Left colon (tissue), 2 donors: ENCODE data around the gene TRNP1. TPM values are rescaled to one million over a fixed set of nuclear protein-coding genes. Genes with fewer than 3 reads are reported as not detected.

Experiments used
- ATAC-seq: fragments of 200-7000 bp; cut with Tn5 transposase; one replicate; pipeline ENCODE4 v1.9.1; 2020; ENCODE audit warnings: mild to moderate bottlenecking, moderate library complexity
- DNase-seq, 2 donors: peaks; one replicate each; pipeline ENCODE4 v3.0.0-alpha.2; 2020
- intact Hi-C, 2 donors: fragments of 100-400 bp; cut with DNase I in 1 of 2; cut with micrococcal nuclease in 1 of 2; formaldehyde crosslinking; loops; one replicate each; pipeline versions ENCODE4 v1.11.2 to v1.14.0; 2022; cut with DNase I, micrococcal nuclease
- total RNA-seq, 2 donors: library from RNA; stranded (reverse); fragmentation: NEBNext Ultra II Directional; extraction: Animal tissue kit (Norgen Biotek cat#: 25700); gene quantifications; one replicate each; pipeline ENCODE4 v1.2.1, GENCODE V29; 2021
- donor health status: DM: no; HTN: no; CAD: no.
- donor health status: DM: yes; HTN: yes; CAD: no.

TRNP1 gene
- total RNA-seq, 2 donors from 2014 or later: 1.3 to 3.0 TPM

DNA sequence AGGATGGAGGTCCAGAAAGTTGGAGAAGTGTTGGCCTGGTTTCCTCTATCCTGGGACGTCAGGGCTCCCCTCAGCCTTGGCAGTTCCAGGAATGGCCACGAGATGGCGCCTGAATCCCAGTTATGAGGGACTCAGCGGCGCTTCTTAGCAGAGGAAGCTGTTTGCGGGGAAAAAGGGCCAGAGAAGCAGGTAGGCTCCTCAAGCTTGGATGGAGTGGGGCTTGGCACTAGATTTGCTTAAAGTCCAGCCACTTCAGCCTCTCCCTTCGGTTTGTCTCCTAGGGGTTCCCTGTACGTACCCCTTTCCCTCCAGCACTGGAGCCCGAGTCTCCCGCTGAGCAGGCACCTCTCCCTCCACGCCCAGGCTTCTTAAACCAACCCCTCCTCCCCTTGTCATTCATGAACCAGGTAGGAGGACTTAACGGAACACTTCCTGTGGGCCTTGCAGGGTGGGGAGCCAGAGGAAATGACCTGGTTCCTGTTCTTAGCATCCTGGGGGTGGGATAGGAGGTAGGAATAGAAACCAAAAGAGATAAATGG is 51.2 kb downstream of the TRNP1 start:
- DNase-seq (peak; percentile 78 to 92), ATAC-seq (peak; percentile 94)
- intact Hi-C loops: loop anchor here in 1 of 2 donors (2.0 kb wide), 1 partner anchor 52 kb away; no protein-coding TSS in a partner anchor

DNA sequence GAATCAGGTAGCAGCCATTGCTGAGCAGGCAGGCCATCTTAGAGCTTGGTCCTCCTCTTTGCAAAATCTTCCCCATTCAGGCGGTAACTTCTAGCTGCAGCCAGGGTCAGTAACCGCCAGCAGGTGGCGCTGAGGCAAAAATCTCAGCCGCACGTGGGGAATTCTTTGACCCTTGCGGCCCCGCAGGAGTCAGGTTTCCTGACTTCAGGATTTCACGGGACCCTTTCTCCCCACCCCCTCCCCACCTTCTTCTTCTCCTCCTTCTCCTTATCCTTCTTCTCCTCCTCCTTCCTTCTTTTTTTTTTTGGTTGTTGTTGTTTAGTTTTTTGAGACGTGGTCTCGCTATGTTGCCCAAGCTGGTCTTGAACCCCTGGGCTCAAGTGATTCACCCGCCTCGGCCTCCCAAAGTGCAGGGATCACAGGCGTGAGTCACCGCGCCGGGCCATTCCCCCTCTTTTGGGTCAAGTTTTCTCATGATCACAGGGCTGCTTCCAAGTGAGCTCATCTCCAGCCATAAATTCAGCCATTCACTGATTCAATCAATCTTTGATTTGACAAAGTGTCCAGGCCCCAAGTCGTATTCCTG is 52.6 kb downstream of the TRNP1 start:
- intact Hi-C loops: loop anchor here in 1 of 2 donors (2.0 kb wide), 1 partner anchor 51 kb away; no protein-coding TSS in a partner anchor
- DNase-seq (peak in 1 of 2 donors; percentile 75), ATAC-seq (peak; percentile 76)

DNA sequence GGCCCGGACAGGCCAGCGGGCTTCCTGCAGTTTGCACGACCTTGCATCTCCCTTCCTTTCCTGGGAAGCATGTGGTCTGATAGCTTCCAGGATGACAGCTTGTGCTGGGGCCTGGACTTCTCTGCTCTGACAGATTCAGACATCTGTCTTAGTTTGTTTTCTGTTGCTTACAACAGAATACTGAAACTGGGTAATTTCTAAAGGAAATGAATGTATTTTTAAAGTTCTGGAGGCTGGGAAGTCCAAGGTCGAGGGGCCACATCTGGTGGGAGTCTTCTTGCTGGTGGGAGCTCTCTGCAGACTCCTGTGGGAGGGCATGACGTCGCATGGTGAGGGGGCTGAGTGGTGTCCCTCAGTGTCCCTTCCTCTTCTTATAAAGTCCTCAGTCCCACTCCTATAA is 54.4 kb downstream of the TRNP1 start:
- intact Hi-C loops: no loop called here
- ATAC-seq (no peak), DNase-seq (no peak)

GRCh38 chr1:27049100-27049499 is 55.6 kb downstream of the TRNP1 start:
- no peak for ATAC-seq

GRCh38 chr1:27049607-27050006 is 56.1 kb downstream of the TRNP1 start:
- DNase-seq: no peak
- intact Hi-C loops: loop anchor here in 1 of 2 donors (5.0 kb wide), 1 partner anchor 43 kb away; no protein-coding TSS in a partner anchor
- no peak for ATAC-seq

More at GRCh38 chr1:27049100-27049499, 55.6 kb downstream of the TRNP1 start:
- intact Hi-C loops: no loop called here
- DNase-seq: no peak

Other genes with a start within 250 kb of the TRNP1 start
- gene PIGV, start 205.7 kb upstream of the TRNP1 start, total RNA-seq: 10 to 100 TPM; 17.1 to 18.6 TPM
- gene ZDHHC18, start 167.0 kb upstream of the TRNP1 start, total RNA-seq: 10 to 100 TPM; 22.2 to 25.8 TPM
- gene SFN, start 130.5 kb upstream of the TRNP1 start, total RNA-seq: 100 to 1,000 TPM; 202 to 348 TPM
- 10 to 100 TPM; 33.8 to 38.8 TPM for gene GPN2, start 103.4 kb upstream of the TRNP1 start, total RNA-seq
- 10 to 100 TPM; 12.3 to 15.2 TPM for gene GPATCH3, start 93.2 kb upstream of the TRNP1 start, total RNA-seq
- under 1 TPM; 0.31 to 0.34 TPM for gene NR0B2, start 79.7 kb upstream of the TRNP1 start, total RNA-seq
- gene NUDC, start 71.9 kb upstream of the TRNP1 start, total RNA-seq: 10 to 100 TPM; 39.4 to 40.3 TPM
- gene KDF1, start 33.2 kb upstream of the TRNP1 start, total RNA-seq: 10 to 100 TPM; 24.7 to 25.6 TPM
- 1 to 10 TPM; 1.7 to 4.4 TPM for gene TENT5B, start 19.2 kb downstream of the TRNP1 start, total RNA-seq
- 100 to 1,000 TPM; 122 to 131 TPM for gene SLC9A1, start 161.4 kb downstream of the TRNP1 start, total RNA-seq
- gene WDTC1, start 240.9 kb downstream of the TRNP1 start, total RNA-seq: 10 to 100 TPM; 38.5 to 43.3 TPM